IMR-90 (cell line): ENCODE measurements around the gene PSORS1C2. TPM values are rescaled to one million over a fixed set of nuclear protein-coding genes. Genes with fewer than 3 reads are reported as not detected.
"Not testable (repeated sequence)": the region's sequence is repeated elsewhere in the genome, so short reads cannot be mapped to it uniquely, and the experiment has no call there.

Experiments
- ATAC-seq: fragments of 200-7000 bp; cut with Tn5 transposase; 2 replicates; pipeline ENCODE4 v1.9.1; 2020; ENCODE audit warnings: low read depth, mild to moderate bottlenecking, moderate library complexity
- BruUV-seq: library from RNA; stranded (reverse); fragments of 400-500 nt; replicated peaks from 2 replicates; lab custom pipeline; 2021; lab: Mats Ljungman, UMichigan
- CTCF ChIA-PET: fragments of 300-600 bp; formaldehyde crosslinking; extraction: SDS; loops from one replicate; lab custom pipeline; 2021; ENCODE audit warnings: antibody characterized with exemption; lab: Yijun Ruan, JAX
- POLR2A ChIA-PET: fragments of 300-600 bp; sonication (Branson Sonifier 250); formaldehyde crosslinking; loops from one replicate; lab custom pipeline; 2022; ENCODE audit warnings: antibody characterized with exemption; ENCODE audit not compliant: unreplicated experiment; lab: Charles Lee
- DNase-seq: peaks from one replicate; pipeline ENCODE4 v3.0.0; 2013
- H2AFZ ChIP-seq: replicated peaks from 2 replicates; pipeline ENCODE3; 2013; ENCODE audit warnings: low read length, mild to moderate bottlenecking; ENCODE audit not compliant: poor library complexity
- H2AK5ac ChIP-seq: 2 replicates; pipeline ENCODE4 v1.6.1; 2013; ENCODE audit warnings: low read depth, low read length, inconsistent platforms
- H2AK9ac ChIP-seq: replicated peaks from 2 replicates; pipeline ENCODE3; 2013; ENCODE audit warnings: mild to moderate bottlenecking, low read depth, low read length, moderate library complexity; ENCODE audit not compliant: poor library complexity
- H2BK120ac ChIP-seq: 2 replicates; pipeline ENCODE4 v1.6.1; 2013; ENCODE audit warnings: low read depth, low read length, inconsistent platforms
- H2BK15ac ChIP-seq: 3 replicates; pipeline ENCODE4 v1.6.1; 2013; ENCODE audit warnings: low read depth, low read length, inconsistent platforms
- H2BK20ac ChIP-seq: 2 replicates; pipeline ENCODE4 v1.6.1; 2013; ENCODE audit warnings: low read depth, mild to moderate bottlenecking, inconsistent platforms, low read length, moderate library complexity
- H2BK5ac ChIP-seq: 2 replicates; pipeline ENCODE4 v1.6.1; 2013; ENCODE audit warnings: mild to moderate bottlenecking, low read depth, low read length, inconsistent platforms; ENCODE audit not compliant: poor library complexity, severe bottlenecking
- H3K14ac ChIP-seq: replicated peaks from 2 replicates; pipeline ENCODE4 v1.6.1; 2013; ENCODE audit warnings: low read depth, low read length, inconsistent platforms
- H3K18ac ChIP-seq: 2 replicates; pipeline ENCODE4 v1.6.1; 2013; ENCODE audit warnings: low read depth, low read length, control low read depth
- H3K23ac ChIP-seq: 2 replicates; pipeline ENCODE4 v1.6.1; 2013; ENCODE audit warnings: low read depth, low read length, inconsistent platforms
- H3K27ac ChIP-seq: 2 replicates; pipeline ENCODE4 v1.5.1; 2013; ENCODE audit warnings: mild to moderate bottlenecking, control low read depth, low read length; ENCODE audit not compliant: insufficient read depth
- H3K27me3 ChIP-seq: 2 replicates; pipeline ENCODE4 v1.6.1; 2013; ENCODE audit warnings: low read length; ENCODE audit not compliant: control insufficient read depth, insufficient read depth
- H3K36me3 ChIP-seq: 2 replicates; pipeline ENCODE4 v1.6.1; 2013; ENCODE audit warnings: low read length, mixed read lengths; ENCODE audit not compliant: control insufficient read depth, insufficient read depth
- H3K4ac ChIP-seq: 2 replicates; pipeline ENCODE4 v1.6.1; 2013; ENCODE audit warnings: low read depth, low read length, inconsistent platforms
- H3K4me1 ChIP-seq: 2 replicates; pipeline ENCODE4 v1.6.1; 2013; ENCODE audit warnings: low read length, mixed read lengths; ENCODE audit not compliant: control insufficient read depth, insufficient read depth
- H3K4me2 ChIP-seq: 2 replicates; pipeline ENCODE4 v1.6.1; 2013; ENCODE audit warnings: low read depth, mild to moderate bottlenecking, control low read depth, low read length, moderate library complexity
- H3K4me3 ChIP-seq: 2 replicates; pipeline ENCODE4 v1.5.1; 2013; ENCODE audit warnings: low read depth, mild to moderate bottlenecking, control low read depth, low read length, moderate library complexity; ENCODE audit not compliant: insufficient read depth
- H3K56ac ChIP-seq: 2 replicates; pipeline ENCODE4 v1.6.1; 2013; ENCODE audit warnings: low read length, inconsistent platforms; ENCODE audit not compliant: insufficient read depth; ENCODE audit errors: extremely low read depth
- H3K79me1 ChIP-seq, 2 experiments: 2 replicates each; pipeline ENCODE4 v1.6.1; 2013; ENCODE audit warnings: low read length in 2 of 2, inconsistent platforms in 1 of 2, low read depth in 1 of 2
- H3K9ac ChIP-seq: 2 replicates; pipeline ENCODE4 v1.6.1; 2013; ENCODE audit warnings: low read depth, low read length, control low read depth
- H3K9me1 ChIP-seq: 2 replicates; pipeline ENCODE4 v1.6.1; 2013; ENCODE audit warnings: low read length, inconsistent platforms; ENCODE audit not compliant: insufficient read depth
- H3K9me3 ChIP-seq: 2 replicates; pipeline ENCODE4 v1.6.1; 2013; ENCODE audit warnings: low read length; ENCODE audit not compliant: control insufficient read depth, insufficient read depth
- H4K20me1 ChIP-seq: 2 replicates; pipeline ENCODE4 v1.6.1; 2013; ENCODE audit warnings: low read length, inconsistent platforms; ENCODE audit not compliant: insufficient read depth
- H4K5ac ChIP-seq: 2 replicates; pipeline ENCODE4 v1.6.1; 2013; ENCODE audit warnings: mild to moderate bottlenecking, low read depth, low read length, control low read depth
- H4K8ac ChIP-seq, 2 experiments: 2 replicates each; pipeline ENCODE4 v1.6.1; 2013; ENCODE audit warnings: low read depth in 2 of 2, low read length in 2 of 2, control low read depth in 1 of 2, inconsistent platforms in 1 of 2
- H4K91ac ChIP-seq: 2 replicates; pipeline ENCODE4 v1.6.1; 2013; ENCODE audit warnings: low read depth, low read length, inconsistent platforms; ENCODE audit not compliant: insufficient read depth
- WGBS, 2 experiments: methylation state at CpG; one replicate each; pipeline versions ENCODE4 v1.1.5 to v1.1.7; 2013; ENCODE audit warnings: missing lambda C conversion rate in 2 of 2; ENCODE audit not compliant: insufficient read length in 1 of 2; ENCODE audit errors: extremely low coverage in 2 of 2; 5-methylcytosine and 5-hydroxymethylcytosine counted together
- dilution Hi-C: fragments of 300-500 bp; cut with HindIII; formaldehyde crosslinking; loops from one replicate; pipeline ENCODE4 v1.14.3; 2018; ENCODE audit warnings: low sequenced_read_pairs; ENCODE audit not compliant: unreplicated experiment
- in situ Hi-C: fragments of 300-500 bp; cut with MboI; formaldehyde crosslinking; loops from 3 replicates; pipeline ENCODE4 v1.14.3; 2019; ENCODE audit warnings: low sequenced_read_pairs, inconsistent platforms, mixed read lengths
- intact Hi-C: fragments of 100-400 bp; cut with micrococcal nuclease; formaldehyde crosslinking; loops from 2 replicates; pipeline ENCODE4 v1.10.0; 2022
- polyA plus RNA-seq, 3 experiments: library from polyadenylated mRNA; depleted of rRNA; stranded (reverse); fragments of >200 nt; gene quantifications; 2 replicates each; pipeline ENCODE4 v1.2.3, GENCODE V29; 2012; ENCODE audit warnings: low replicate concordance in 1 of 3
- total RNA-seq: library from RNA; depleted of rRNA; stranded (reverse); fragments of >200 nt; gene quantifications from 2 replicates; pipeline ENCODE4 v1.2.3, GENCODE V29; 2012

Gene PSORS1C2
- total and polyA plus RNA-seq, 2 of the 4 experiments (the other 2 are of a cell fraction), result not detected

- H3K79me1 ChIP-seq, H2BK20ac ChIP-seq, H2BK5ac ChIP-seq, H3K27me3 ChIP-seq, H4K20me1 ChIP-seq, POLR2A ChIA-PET, H4K5ac ChIP-seq, H2AK9ac ChIP-seq, H3K36me3 ChIP-seq, H3K9me3 ChIP-seq, H2BK120ac ChIP-seq, H3K9ac ChIP-seq, DNase-seq, H3K56ac ChIP-seq, H3K23ac ChIP-seq, H2AK5ac ChIP-seq, H3K9me1 ChIP-seq, H3K4me1 ChIP-seq, H3K18ac ChIP-seq, CTCF ChIA-PET, H3K4ac ChIP-seq, H4K8ac ChIP-seq, H3K4me2 ChIP-seq, H4K91ac ChIP-seq, intact Hi-C loops, H3K4me3 ChIP-seq, ATAC-seq, H3K27ac ChIP-seq, in situ Hi-C loops, H3K14ac ChIP-seq, H2BK15ac ChIP-seq, BruUV-seq, dilution Hi-C loops: not testable (repeated sequence)
- WGBS, 2 experiments, result 40% methylated on average over 6 of the region's 23 CpGs; no CpG with 5 or more reads in 1 of the 2 experiments
- peak overlapping the region; percentile 2 for H2AFZ ChIP-seq
Measured at GRCh38 chr6:31169858-31170599, 31.2 kb upstream of the PSORS1C2 start.
